ENCODE data around the gene IL25.

The IL25 gene

DNA sequence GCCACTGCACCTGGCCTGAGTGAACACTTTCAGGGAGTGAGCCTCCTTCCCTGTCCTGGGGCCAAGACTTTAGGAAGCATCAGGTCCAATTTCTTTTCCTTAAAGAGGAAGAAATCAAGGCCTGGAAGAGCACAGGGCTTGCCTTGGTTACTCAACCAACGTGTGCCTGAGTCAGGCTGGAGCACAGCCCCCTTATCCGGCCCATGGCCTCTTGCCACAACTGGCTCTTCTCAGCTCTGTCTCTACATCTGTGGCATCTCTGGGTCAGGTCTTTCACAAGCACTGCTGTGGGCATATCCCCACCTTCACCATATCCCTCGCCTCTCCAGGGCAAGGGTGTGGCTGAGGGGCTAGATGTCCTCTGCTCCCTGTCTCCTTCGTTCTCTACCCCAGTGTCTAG is 28.7 kb downstream of the IL25 start:
- no peak overlapping the region for H3K9ac ChIP-seq (ENCODE audit: low read depth, low read length, poor library complexity, severe bottlenecking)
- H2AFZ ChIP-seq (ENCODE audit: low read length), result no peak overlapping the region
- no peaks in the 10 kb centered on the region for H3K9me3 ChIP-seq (ENCODE audit: insufficient read depth, low read depth, low read length)
- no peaks in the 10 kb centered on the region for H3K9me2 ChIP-seq (replicated peaks; ENCODE audit: low read depth, low read length)
- no peaks in the 10 kb centered on the region for H3K4me1 ChIP-seq (ENCODE audit: insufficient read depth, low read length, poor library complexity, severe bottlenecking)
- no peak overlapping the region for H3K4me2 ChIP-seq (ENCODE audit: low read depth, low read length, poor library complexity, severe bottlenecking)
- no peaks in the 10 kb centered on the region for H3K79me2 ChIP-seq (ENCODE audit: insufficient read depth, low read length)
- no peaks in the 10 kb centered on the region for H4K20me1 ChIP-seq (ENCODE audit: insufficient read depth, low read length, poor library complexity, severe bottlenecking)
- H3K27me3 ChIP-seq (ENCODE audit: insufficient read depth, low read length, poor library complexity, severe bottlenecking), result no peaks in the 10 kb centered on the region
- H3K4me3 ChIP-seq (ENCODE audit: low read length, poor library complexity, severe bottlenecking), result no peak overlapping the region
- H3F3A ChIP-seq (ENCODE audit: low read depth), result no peaks in the 10 kb centered on the region
- no peaks in the 10 kb centered on the region for H3K36me3 ChIP-seq (ENCODE audit: insufficient read depth, low read length)
- TF ChIP-seq EZH2phosphoT487 (IDR thresholded peaks at IDR 0.05; ENCODE audit: borderline replicate concordance), result no peak
- TF ChIP-seq, protein P1, sequence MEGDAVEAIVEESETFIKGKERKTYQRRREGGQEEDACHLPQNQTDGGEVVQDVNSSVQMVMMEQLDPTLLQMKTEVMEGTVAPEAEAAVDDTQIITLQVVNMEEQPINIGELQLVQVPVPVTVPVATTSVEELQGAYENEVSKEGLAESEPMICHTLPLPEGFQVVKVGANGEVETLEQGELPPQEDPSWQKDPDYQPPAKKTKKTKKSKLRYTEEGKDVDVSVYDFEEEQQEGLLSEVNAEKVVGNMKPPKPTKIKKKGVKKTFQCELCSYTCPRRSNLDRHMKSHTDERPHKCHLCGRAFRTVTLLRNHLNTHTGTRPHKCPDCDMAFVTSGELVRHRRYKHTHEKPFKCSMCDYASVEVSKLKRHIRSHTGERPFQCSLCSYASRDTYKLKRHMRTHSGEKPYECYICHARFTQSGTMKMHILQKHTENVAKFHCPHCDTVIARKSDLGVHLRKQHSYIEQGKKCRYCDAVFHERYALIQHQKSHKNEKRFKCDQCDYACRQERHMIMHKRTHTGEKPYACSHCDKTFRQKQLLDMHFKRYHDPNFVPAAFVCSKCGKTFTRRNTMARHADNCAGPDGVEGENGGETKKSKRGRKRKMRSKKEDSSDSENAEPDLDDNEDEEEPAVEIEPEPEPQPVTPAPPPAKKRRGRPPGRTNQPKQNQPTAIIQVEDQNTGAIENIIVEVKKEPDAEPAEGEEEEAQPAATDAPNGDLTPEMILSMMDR (conservative IDR thresholded peaks at IDR 0.05; ENCODE audit: low read length), result no peak

DNA sequence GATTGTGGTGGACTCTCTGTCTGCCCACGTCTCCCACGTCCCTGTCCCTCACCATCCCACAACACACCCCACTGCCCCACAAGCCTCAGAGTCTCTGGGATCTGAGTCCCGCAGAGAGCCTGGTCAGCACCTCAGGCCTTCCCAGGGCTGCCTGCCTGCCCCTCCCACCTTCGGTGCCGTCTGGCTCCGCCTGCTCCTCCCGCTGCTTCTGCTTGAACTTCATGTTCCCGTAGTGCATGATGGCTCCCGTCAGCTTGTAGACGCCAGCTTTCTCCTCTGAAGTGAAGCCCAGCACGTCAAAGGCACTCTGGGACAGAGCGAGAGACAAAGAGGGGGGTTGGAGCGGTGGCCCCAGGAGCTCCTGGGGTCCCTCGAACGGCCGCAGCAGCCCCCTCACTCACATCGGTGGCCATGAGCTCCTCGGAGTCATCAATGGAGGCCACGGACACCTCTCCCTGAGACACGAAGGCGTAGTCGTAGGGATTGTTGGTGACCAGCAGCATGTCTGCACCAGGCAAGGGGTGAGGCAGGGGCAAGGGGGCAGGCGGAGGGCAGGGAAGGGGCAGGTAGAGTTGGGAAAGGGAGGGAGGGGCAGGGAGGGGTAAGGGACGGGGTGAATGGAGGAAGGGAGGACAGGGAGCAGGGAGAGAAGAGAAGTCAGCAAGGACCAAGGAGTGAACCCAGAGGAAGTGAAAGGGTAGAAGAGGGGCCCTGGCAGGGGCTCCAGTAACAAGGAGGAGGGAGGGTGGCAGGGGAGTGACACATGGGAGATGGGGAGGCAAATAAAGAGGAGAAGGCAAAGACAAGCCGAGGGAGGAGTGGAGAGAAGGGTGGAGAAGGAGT is 29.9 kb downstream of the IL25 start:
- no peaks in the 10 kb centered on the region for H3K4me1 ChIP-seq (ENCODE audit: insufficient read depth, low read length, poor library complexity, severe bottlenecking)
- no peak overlapping the region for H3K4me2 ChIP-seq (ENCODE audit: low read depth, low read length, poor library complexity, severe bottlenecking)
- H3K9me3 ChIP-seq (ENCODE audit: insufficient read depth, low read depth, low read length), result no peaks in the 10 kb centered on the region
- no peak overlapping the region for H3K9ac ChIP-seq (ENCODE audit: low read depth, low read length, poor library complexity, severe bottlenecking)
- no peak overlapping the region for H2AFZ ChIP-seq (ENCODE audit: low read length)
- H3K27me3 ChIP-seq (ENCODE audit: insufficient read depth, low read length, poor library complexity, severe bottlenecking), result no peaks in the 10 kb centered on the region
- no peaks in the 10 kb centered on the region for H3K36me3 ChIP-seq (ENCODE audit: insufficient read depth, low read length)
- no peaks in the 10 kb centered on the region for H3F3A ChIP-seq (ENCODE audit: low read depth)
- no peak overlapping the region for H3K4me3 ChIP-seq (ENCODE audit: low read length, poor library complexity, severe bottlenecking)
- no peaks in the 10 kb centered on the region for H3K9me2 ChIP-seq (replicated peaks; ENCODE audit: low read depth, low read length)
- H4K20me1 ChIP-seq (ENCODE audit: insufficient read depth, low read length, poor library complexity, severe bottlenecking), result no peaks in the 10 kb centered on the region
- no peaks in the 10 kb centered on the region for H3K79me2 ChIP-seq (ENCODE audit: insufficient read depth, low read length)
- no peak for TF ChIP-seq EZH2phosphoT487 (IDR thresholded peaks at IDR 0.05; ENCODE audit: borderline replicate concordance)
- TF ChIP-seq, protein P1 (conservative IDR thresholded peaks at IDR 0.05; ENCODE audit: low read length), result no peak

DNA sequence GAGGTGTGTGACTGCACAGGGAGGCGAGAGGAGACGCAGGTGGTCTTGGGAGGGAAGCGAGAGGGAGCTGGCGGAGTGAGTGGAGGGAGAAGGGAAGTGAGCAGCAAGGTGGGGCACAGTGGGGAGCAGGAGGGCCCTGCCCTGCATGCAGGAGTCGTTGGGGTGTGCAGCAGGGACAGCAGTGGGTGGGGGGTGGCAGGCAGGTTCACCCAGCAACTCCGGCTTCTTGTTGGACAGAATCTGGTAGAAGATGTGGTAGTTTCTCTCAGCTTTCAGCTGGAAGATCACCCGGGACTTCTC is 30.5 kb downstream of the IL25 start:
- H4K20me1 ChIP-seq (ENCODE audit: insufficient read depth, low read length, poor library complexity, severe bottlenecking), result no peaks in the 10 kb centered on the region
- H3F3A ChIP-seq (ENCODE audit: low read depth), result no peaks in the 10 kb centered on the region
- no peak for TF ChIP-seq EZH2phosphoT487 (IDR thresholded peaks at IDR 0.05; ENCODE audit: borderline replicate concordance)
- TF ChIP-seq, protein P1 (conservative IDR thresholded peaks at IDR 0.05; ENCODE audit: low read length), result no peak
- H2AFZ ChIP-seq (ENCODE audit: low read length), result no peak overlapping the region
- no peaks in the 10 kb centered on the region for H3K9me2 ChIP-seq (replicated peaks; ENCODE audit: low read depth, low read length)
- H3K27me3 ChIP-seq (ENCODE audit: insufficient read depth, low read length, poor library complexity, severe bottlenecking), result no peaks in the 10 kb centered on the region
- H3K4me2 ChIP-seq (ENCODE audit: low read depth, low read length, poor library complexity, severe bottlenecking), result no peak overlapping the region
- H3K36me3 ChIP-seq (ENCODE audit: insufficient read depth, low read length), result no peaks in the 10 kb centered on the region
- H3K79me2 ChIP-seq (ENCODE audit: insufficient read depth, low read length), result no peaks in the 10 kb centered on the region
- H3K9ac ChIP-seq (ENCODE audit: low read depth, low read length, poor library complexity, severe bottlenecking), result no peak overlapping the region
- no peaks in the 10 kb centered on the region for H3K9me3 ChIP-seq (ENCODE audit: insufficient read depth, low read depth, low read length)
- H3K4me1 ChIP-seq (ENCODE audit: insufficient read depth, low read length, poor library complexity, severe bottlenecking), result no peaks in the 10 kb centered on the region
- H3K4me3 ChIP-seq (ENCODE audit: low read length, poor library complexity, severe bottlenecking), result no peak overlapping the region

Measured in Loucy (cell line).